Stimulated activated CD8-positive, alpha-beta memory T cell treated with anti-CD3 and anti-CD28 coated beads, Interleukin-12 subunit alpha, Interleukin-12 subunit beta, amount 100 ng/mL, for 1 hour (primary cell): ENCODE measurements around the gene NKD1.
A peak's percentile ranks its signal among the peaks of the same experiment; 100 is the strongest.

Source experiments
- DNase-seq: peaks from one replicate; pipeline ENCODE4 v3.0.0-alpha.2; 2020; ENCODE audit warnings: low read depth

Gene NKD1

DNA sequence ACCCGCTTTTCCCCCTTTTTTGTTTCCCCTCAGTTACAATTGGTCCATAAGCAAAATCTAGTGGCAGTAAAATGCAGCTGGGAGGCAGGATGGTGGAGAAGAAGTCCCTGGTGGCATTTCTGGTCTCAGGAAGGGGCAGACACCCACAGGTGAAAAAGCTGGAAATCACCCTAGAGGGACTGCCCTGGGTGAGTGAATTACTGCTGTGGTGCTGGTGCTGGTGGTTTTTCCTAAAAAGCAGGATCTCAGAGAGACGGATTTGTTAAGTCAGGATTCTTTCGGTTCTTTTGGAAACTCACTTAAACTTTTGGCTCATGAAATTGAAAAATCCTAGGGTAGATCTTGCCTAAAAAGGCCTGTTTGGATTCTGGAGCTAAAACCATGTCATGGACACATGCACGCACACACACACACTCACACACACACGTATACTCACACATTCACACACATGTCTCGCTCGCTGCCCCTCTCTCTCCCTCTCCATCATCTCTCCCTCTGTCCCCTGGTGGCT lies 65.8 kb downstream of the NKD1 start:
- DNase-seq: no peak

DNA sequence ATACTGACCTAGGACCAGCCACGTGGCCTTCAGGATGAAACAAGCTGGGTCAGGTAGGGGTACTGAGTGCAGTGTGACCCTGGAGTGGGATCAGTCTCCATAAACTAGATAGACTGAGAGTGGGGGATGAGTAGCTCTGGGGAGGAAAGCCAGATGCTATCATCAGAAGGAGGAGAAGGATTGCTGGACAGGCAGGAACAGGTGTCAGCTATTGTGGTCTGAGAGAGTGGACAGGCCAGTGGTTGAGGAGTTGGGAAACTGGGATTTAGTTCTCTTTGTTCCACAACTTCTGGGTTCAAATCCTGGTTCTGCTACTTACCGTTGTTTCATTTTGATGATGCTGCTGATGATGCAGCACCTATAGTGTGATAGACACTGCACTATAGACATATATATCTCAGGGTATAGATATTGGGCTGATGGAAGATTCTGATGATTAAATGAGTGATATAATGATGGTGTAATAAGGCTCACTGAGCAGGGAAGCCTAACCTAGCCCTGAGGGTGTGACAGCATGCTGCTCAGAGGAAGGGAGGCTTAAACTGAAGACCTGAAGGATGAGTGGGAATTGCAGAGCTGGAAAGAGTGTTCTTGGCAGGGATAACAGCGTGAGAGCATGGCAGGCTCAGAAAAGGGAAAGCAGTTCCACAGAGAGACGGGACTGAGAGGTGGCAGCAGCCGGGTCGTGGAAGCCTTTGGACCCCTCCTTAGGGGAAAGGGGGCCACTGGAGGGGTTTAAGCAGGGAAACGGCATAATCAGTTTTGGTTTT lies 66.9 kb downstream of the NKD1 start:
- DNase-seq: no peak

DNA sequence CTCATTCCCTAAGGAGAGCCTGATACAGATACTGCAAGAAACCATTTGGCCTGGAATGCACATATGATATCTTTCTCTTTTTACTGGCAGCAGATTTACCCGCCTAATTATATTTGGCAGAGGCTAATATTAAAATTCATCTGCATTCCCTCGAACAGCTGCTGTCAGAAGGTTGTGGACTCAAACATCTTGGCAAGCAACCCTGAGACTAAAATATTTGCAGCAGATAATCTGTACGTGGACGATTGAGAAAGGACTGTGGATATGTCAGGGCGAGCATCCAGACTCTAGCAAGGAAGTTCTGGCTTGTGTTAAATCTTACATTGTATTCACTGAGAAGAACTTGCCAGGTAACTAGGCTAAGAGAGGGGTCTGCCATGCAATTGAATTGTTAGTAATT lies 67.7 kb downstream of the NKD1 start:
- no peak for DNase-seq

GRCh38 chr16:50616386-50616785 lies 68.2 kb downstream of the NKD1 start:
- DNase-seq: no peak

DNA sequence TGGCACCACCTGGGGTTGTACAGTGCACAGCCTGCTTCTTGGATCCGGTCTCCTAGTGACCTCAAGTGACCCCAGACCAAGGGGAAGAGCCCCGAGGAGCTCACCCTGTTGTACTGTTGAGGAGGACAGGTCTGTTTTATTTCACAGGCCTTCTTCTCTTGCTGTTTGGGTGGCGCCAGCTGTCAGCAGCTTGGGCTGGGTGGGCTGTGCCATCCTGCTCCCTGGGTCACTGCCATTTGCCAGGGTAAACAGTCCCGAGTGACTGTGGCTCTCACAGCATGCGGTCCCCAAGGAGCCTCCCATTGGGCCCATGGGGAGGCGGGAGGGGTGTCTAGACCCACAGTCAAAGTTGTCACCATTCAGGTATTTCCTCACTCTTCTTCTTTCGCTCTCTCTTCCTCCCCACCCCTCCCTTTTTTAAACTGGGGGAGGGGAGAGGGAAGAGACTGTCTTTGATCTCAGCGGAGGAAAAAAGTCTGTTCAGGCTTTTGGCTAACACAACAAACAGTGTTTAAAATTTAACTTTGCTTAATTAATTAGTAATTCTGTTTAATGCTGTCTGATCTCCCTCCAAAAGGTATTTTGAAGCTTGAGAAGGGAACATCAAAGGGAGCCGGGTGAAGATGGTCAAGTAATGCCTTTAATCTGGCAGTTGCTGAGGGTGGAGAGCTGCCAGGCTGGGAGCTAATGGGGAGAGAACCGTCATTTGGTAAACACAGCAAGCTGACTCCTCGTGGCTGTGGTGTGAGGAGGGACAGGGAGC lies 68.9 kb downstream of the NKD1 start:
- DNase-seq: no peak

DNA sequence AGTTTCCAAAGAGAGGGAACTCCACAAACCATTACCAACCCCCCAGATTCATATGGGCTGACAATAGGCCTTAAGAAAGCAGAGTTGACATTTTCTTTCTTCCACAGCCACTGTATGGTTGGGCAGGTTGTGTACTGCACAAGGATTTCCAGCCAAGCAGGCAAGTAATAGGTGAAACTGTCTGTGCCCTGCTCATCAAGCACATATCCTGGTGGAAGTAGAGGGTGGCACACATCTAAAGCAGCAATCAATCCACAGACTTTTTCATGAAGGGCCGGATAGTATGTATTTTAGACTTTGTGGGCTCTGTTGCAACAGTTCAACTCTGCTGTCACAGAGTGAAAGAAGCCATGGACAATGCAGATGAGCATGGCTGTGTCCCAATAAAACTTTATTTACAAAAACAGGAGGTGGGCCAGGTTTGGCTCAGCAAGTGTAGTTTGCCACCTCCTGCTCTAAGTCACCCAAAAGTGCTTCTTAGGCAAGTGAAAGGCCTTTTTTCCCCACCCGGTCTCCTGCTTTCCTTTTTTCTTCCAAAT lies 69.5 kb downstream of the NKD1 start:
- no peak for DNase-seq

GRCh38 chr16:50618238-50618918 lies 70.2 kb downstream of the NKD1 start:
- no peak for DNase-seq

DNA sequence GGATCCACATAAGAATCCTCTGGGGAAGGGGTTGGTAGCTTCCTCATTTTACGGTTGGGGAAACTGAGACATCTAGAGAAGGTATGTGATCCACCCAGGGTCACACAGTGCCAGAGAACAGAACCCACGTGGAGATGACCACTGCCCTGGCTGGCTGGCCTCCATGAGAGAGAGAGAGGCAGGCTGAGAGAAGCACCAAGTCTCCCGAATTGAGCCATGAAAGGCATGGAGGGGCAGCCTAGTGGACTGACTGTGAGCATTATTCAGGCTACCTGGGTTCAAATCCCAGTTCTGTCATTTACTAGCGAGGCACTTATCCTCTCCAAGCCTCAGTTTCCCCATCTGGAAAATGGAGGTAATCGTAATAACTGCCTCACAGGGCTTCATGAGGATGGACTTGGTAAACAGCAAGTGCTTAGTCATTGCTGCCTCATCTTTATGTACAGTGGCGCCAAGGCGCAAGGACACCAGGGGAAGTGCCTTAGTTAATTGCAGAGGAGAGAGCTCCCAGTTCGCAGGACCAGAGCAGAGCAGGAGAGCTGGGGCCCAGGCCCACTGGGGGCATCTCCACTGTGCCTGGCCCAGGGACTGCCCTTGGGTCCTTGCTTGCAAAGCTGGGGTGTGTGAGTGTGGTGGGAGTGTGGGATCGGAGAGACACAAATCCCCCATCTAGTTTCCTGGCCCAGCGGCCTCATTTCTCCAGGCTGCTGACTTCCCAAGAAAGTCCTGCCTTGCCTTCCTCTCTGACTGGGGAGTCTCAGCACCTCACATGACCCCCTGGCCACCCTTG lies 71.7 kb downstream of the NKD1 start:
- DNase-seq: no peak

- DNase-seq: no peak
These were observed 72.7 kb downstream of the NKD1 start for GRCh38 chr16:50620646-50621451.

GRCh38 chr16:50621452-50621792 lies 73.2 kb downstream of the NKD1 start:
- no peak for DNase-seq

DNA sequence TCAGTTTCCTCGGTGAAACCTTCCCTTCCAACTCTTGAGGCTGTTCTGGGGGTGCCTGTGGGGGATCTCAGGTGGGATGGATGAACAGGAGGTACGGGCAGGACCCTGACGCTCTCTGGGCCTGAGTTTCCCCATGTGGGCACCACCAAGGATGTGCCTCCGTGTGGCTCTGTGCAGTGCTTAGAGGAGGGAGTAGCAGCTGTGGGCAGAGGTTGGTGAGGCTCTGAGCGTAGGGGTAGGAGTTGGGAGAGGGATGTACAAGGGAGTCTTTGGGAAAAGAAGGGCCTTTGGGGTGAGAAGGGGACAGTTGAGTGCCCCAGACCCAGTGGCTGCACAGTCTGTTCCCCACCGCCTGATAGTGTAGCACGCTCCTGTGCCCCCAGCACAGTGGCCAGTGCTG lies 73.8 kb downstream of the NKD1 start:
- no peak for DNase-seq

GRCh38 chr16:50622643-50623369 lies 74.6 kb downstream of the NKD1 start:
- DNase-seq: no peak

GRCh38 chr16:50624449-50624970 lies 76.3 kb downstream of the NKD1 start:
- DNase-seq: no peak

DNA sequence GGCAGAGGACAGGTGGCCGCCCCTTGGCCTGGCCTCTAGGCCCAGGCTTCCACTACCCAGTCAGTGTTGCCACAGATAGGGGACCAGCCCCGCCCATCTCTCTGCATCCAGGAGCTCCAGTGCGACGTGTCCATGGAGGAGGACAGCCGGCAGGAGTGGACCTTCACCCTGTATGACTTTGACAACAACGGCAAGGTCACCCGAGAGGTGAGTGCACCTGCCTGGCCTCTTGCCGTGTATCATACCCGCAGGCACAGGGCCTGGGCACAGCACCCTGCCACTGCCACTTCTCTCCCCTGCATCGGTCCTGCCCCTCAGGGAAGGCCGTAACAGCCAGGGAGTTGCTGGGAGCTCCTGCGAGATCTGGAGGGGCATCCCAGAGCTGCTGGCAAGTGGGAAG lies 77.2 kb downstream of the NKD1 start:
- no peak for DNase-seq

GRCh38 chr16:50626868-50627267 lies 78.7 kb downstream of the NKD1 start:
- DNase-seq: no peak

- peak; percentile 15 for DNase-seq
These were observed 79.2 kb downstream of the NKD1 start for GRCh38 chr16:50627419-50627818.

GRCh38 chr16:50628156-50628802 lies 80.1 kb downstream of the NKD1 start:
- no peak for DNase-seq

DNA sequence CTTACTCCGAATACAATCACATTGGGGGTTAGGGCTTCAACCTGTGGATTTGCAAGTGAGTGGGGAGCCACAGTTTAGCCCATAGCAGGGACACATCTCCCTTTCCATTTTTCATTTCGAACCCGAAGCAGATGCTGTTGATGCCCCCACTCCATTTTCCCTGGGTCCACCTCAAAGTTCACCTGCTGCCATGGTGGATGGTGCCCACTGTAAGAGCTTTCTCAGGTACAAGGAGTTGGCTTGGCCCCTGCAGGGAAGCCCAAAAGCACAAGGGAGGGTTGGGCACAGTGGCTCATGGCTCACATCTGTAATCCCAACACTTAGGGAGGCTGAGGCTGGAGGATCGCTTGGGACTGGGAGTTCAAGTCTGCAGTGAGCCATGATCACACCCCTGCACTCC lies 81.1 kb downstream of the NKD1 start:
- no peak for DNase-seq

- no peak for DNase-seq
These were observed 82.3 kb downstream of the NKD1 start for GRCh38 chr16:50630394-50631020.
